GM21528 (cell line): ENCODE results near the gene RGS3.
"Not testable (repeated sequence)": the region's sequence is repeated elsewhere in the genome, so short reads cannot be mapped to it uniquely, and the experiment has no call there.

Source experiments
- ATAC-seq: cut with Tn5 transposase; IDR thresholded peaks from one replicate; pipeline ENCODE4 v1.9.1; 2021; ENCODE audit warnings: mild to moderate bottlenecking, moderate library complexity; ENCODE audit not compliant: unreplicated experiment, low FRiP score

RGS3 gene

GRCh38 chr9:113485761-113486115 lies 22.2 kb downstream of the RGS3 start:
- ATAC-seq = no peak

GRCh38 chr9:113486327-113486726 lies 22.8 kb downstream of the RGS3 start:
- no peak for ATAC-seq

GRCh38 chr9:113488071-113488470 lies 24.5 kb downstream of the RGS3 start:
- ATAC-seq = no peak

- no peak for ATAC-seq
Observed at GRCh38 chr9:113488490-113488889, 25.0 kb downstream of the RGS3 start.

GRCh38 chr9:113491147-113491546 lies 27.6 kb downstream of the RGS3 start:
- ATAC-seq = not testable (repeated sequence)

GRCh38 chr9:113492343-113493202 lies 29.0 kb downstream of the RGS3 start:
- no peak for ATAC-seq

GRCh38 chr9:113493203-113493520 lies 29.6 kb downstream of the RGS3 start:
- no peak for ATAC-seq

- no peak for ATAC-seq
Observed at GRCh38 chr9:113495526-113495925, 32.0 kb downstream of the RGS3 start.

GRCh38 chr9:113497051-113497450 lies 33.5 kb downstream of the RGS3 start:
- ATAC-seq = no peak

- no peak for ATAC-seq
Observed at GRCh38 chr9:113499153-113499875, 35.8 kb downstream of the RGS3 start.

- ATAC-seq = no peak
Observed at GRCh38 chr9:113499876-113500497, 36.5 kb downstream of the RGS3 start.

- ATAC-seq = no peak
Observed at GRCh38 chr9:113501129-113501686, 37.7 kb downstream of the RGS3 start.

GRCh38 chr9:113501852-113502251 lies 38.3 kb downstream of the RGS3 start:
- ATAC-seq = no peak

GRCh38 chr9:113502427-113503034 lies 39.0 kb downstream of the RGS3 start:
- no peak for ATAC-seq

- no peak for ATAC-seq
Observed at GRCh38 chr9:113503131-113503541, 39.6 kb downstream of the RGS3 start.

- ATAC-seq = no peak
Observed at GRCh38 chr9:113503613-113504211, 40.2 kb downstream of the RGS3 start.

GRCh38 chr9:113504725-113505590 lies 41.4 kb downstream of the RGS3 start:
- ATAC-seq = no peak

- no peak for ATAC-seq
Observed at GRCh38 chr9:113506090-113506589, 42.6 kb downstream of the RGS3 start.

- ATAC-seq = no peak
Observed at GRCh38 chr9:113507256-113507655, 43.7 kb downstream of the RGS3 start.
